HepG2 (cell line): ENCODE measurements around the gene GNA15. TPM values are rescaled to one million over a fixed set of nuclear protein-coding genes. Genes with fewer than 3 reads are reported as not detected.

Experiments used
- ATAC-seq: fragments of 200-7000 bp; cut with Tn5 transposase; 3 replicates; pipeline ENCODE4 v1.9.1; 2020; ENCODE audit warnings: mild to moderate bottlenecking, moderate library complexity
- BruUV-seq: library from RNA; stranded (reverse); fragments of 400-500 nt; replicated peaks from 2 replicates; lab custom pipeline; 2021; lab: Mats Ljungman, UMichigan
- CTCF ChIA-PET: fragments of 300-600 bp; formaldehyde crosslinking; extraction: SDS; loops from one replicate; lab custom pipeline; 2021; ENCODE audit warnings: low total read pairs, inconsistent platforms, low intra/inter-chr PET ratio; lab: Yijun Ruan, JAX
- POLR2A ChIA-PET: fragments of 350-600 bp; sonication (Branson Sonifier 250); formaldehyde crosslinking; loops from one replicate; lab custom pipeline; 2020; ENCODE audit warnings: antibody characterized with exemption, inconsistent platforms; lab: Yijun Ruan, JAX
- DNase-seq: peaks from one replicate; pipeline ENCODE4 v3.0.0-alpha.2; 2015; ENCODE audit warnings: low spot score
- FAIRE-seq: peaks from 3 replicates; lab custom pipeline; 2011; peaks lifted over from hg19 to GRCh38; lab: Jason Lieb, UNC
- H2AFZ ChIP-seq: one replicate; pipeline ENCODE4 v1.6.1; 2011; ENCODE audit warnings: low read length, inconsistent platforms
- H3K27ac ChIP-seq: fragments of 300-600 bp; 3 replicates; pipeline ENCODE4 v1.8.0; 2011; ENCODE audit warnings: mixed run types, mild to moderate bottlenecking, mixed read lengths, low read length, inconsistent platforms; ENCODE audit not compliant: insufficient read depth; ENCODE audit errors: extremely low read length
- H3K27me3 ChIP-seq, 2 experiments: fragments of 200-600 bp in 1 of 2; 2 replicates in 1 of 2; 3 replicates in 1 of 2; pipeline versions ENCODE4 v1.6.0 to v1.8.0; 2011; ENCODE audit warnings: low read length in 2 of 2, mild to moderate bottlenecking in 2 of 2, moderate library complexity in 2 of 2, inconsistent platforms in 1 of 2; ENCODE audit not compliant: insufficient read depth in 2 of 2, control insufficient read depth in 1 of 2
- H3K36me3 ChIP-seq, 2 experiments: fragments of 200-600 bp in 1 of 2; replicated peaks in 1 of 2; 2 replicates in 1 of 2; 3 replicates in 1 of 2; pipeline versions ENCODE4 v1.5.1 to v1.8.0; 2011; ENCODE audit warnings: low read length in 2 of 2, inconsistent platforms in 1 of 2; ENCODE audit not compliant: insufficient read depth in 2 of 2, control insufficient read depth in 1 of 2
- H3K4me1 ChIP-seq: 2 replicates; pipeline ENCODE4 v1.5.1; 2012; ENCODE audit warnings: low read length, inconsistent platforms; ENCODE audit not compliant: insufficient read depth
- H3K4me2 ChIP-seq: 2 replicates; pipeline ENCODE4 v1.6.0; 2011; ENCODE audit warnings: low read depth, low read length, inconsistent platforms
- H3K4me3 ChIP-seq, 3 experiments: fragments of 200-600 bp in 1 of 3; sonication (generic), shearing (Covaris generic) in 1 of 3; replicated peaks in 1 of 3; 2 replicates each; pipeline ENCODE4 v1.5.1; 2011 to 2016; ENCODE audit warnings: low read length in 3 of 3, inconsistent platforms in 2 of 3, low read depth in 2 of 3, mild to moderate bottlenecking in 2 of 3, control low read depth in 1 of 3, mixed read lengths in 1 of 3; ENCODE audit not compliant: insufficient read depth in 1 of 3
- H3K79me2 ChIP-seq: one replicate; pipeline ENCODE4 v1.6.1; 2011; ENCODE audit warnings: low read length, inconsistent platforms; ENCODE audit not compliant: insufficient read depth
- H3K9ac ChIP-seq: 2 replicates; pipeline ENCODE4 v1.6.0; 2011; ENCODE audit warnings: mild to moderate bottlenecking, low read depth, low read length, inconsistent platforms; ENCODE audit not compliant: insufficient read depth
- H3K9me3 ChIP-seq: 2 replicates; pipeline ENCODE4 v1.5.1; 2012; ENCODE audit warnings: mild to moderate bottlenecking, low read length
- H4K20me1 ChIP-seq: 2 replicates; pipeline ENCODE4 v1.6.0; 2011; ENCODE audit warnings: inconsistent platforms, mild to moderate bottlenecking, low read length, moderate library complexity; ENCODE audit not compliant: insufficient read depth
- AGO2 ChIP-seq: fragments of 200-400 bp; formaldehyde crosslinking; optimal IDR thresholded peaks from 2 replicates; pipeline ENCODE3; 2017; ENCODE audit warnings: mild to moderate bottlenecking, low read depth, low read length, moderate library complexity
- ARID4A ChIP-seq: sonication (generic); formaldehyde crosslinking; IDR thresholded peaks from 2 replicates; pipeline ENCODE4 v1.5.0; 2020; ENCODE audit warnings: mild to moderate bottlenecking, missing genetic modification reagents, borderline replicate concordance
- ESRRA ChIP-seq: sonication (generic); formaldehyde crosslinking; IDR thresholded peaks from 2 replicates; pipeline ENCODE4 v1.5.1; 2020; ENCODE audit warnings: mild to moderate bottlenecking, low read depth, missing genetic modification reagents
- FOXK2 ChIP-seq: fragments of 450-650 bp; IDR thresholded peaks from 2 replicates; pipeline ENCODE4 v1.6.1; 2016
- JUND ChIP-seq: sonication (generic); formaldehyde crosslinking; IDR thresholded peaks from 2 replicates; pipeline ENCODE4 v1.8.0; 2022; ENCODE audit warnings: mild to moderate bottlenecking, missing genetic modification reagents
- MXD4 ChIP-seq: IDR thresholded peaks from 2 replicates; pipeline ENCODE4 v1.6.1; 2016; ENCODE audit warnings: mild to moderate bottlenecking, missing biosample characterization, missing genetic modification reagents
- MXI1 ChIP-seq: IDR thresholded peaks from 3 replicates; pipeline ENCODE4 v1.6.1; 2012; ENCODE audit warnings: low read depth, low read length, inconsistent platforms, borderline replicate concordance
- PLRG1 ChIP-seq: fragments of 450-650 bp; conservative IDR thresholded peaks from 2 replicates; pipeline ENCODE4 v1.6.1; 2016
- SMARCC2 ChIP-seq: fragments of 450-650 bp; IDR thresholded peaks from 2 replicates; pipeline ENCODE4 v1.6.1; 2017; ENCODE audit warnings: antibody characterized with exemption, mild to moderate bottlenecking
- SSRP1 ChIP-seq: IDR thresholded peaks from 2 replicates; pipeline ENCODE4 v1.6.1; 2016; ENCODE audit warnings: control low read depth
- ZBTB7A ChIP-seq: sonication (generic); formaldehyde crosslinking; IDR thresholded peaks from 2 replicates; pipeline ENCODE4 v1.8.0; 2022; ENCODE audit warnings: mild to moderate bottlenecking, missing genetic modification reagents
- ZNF180 ChIP-seq: sonication (generic); formaldehyde crosslinking; IDR thresholded peaks from 2 replicates; pipeline ENCODE4 v1.4.0; 2020; ENCODE audit warnings: low read depth, missing genetic modification reagents, borderline replicate concordance
- ZNF224 ChIP-seq: sonication (generic); formaldehyde crosslinking; IDR thresholded peaks from 2 replicates; pipeline ENCODE4 v1.5.0; 2020; ENCODE audit warnings: mild to moderate bottlenecking, missing genetic modification reagents
- ZNF44 ChIP-seq: sonication (generic); formaldehyde crosslinking; IDR thresholded peaks from 2 replicates; pipeline ENCODE4 v1.5.1; 2020; ENCODE audit warnings: mild to moderate bottlenecking, missing genetic modification reagents
- ZNF598 ChIP-seq: sonication (generic); formaldehyde crosslinking; IDR thresholded peaks from 2 replicates; pipeline ENCODE4 v1.5.1; 2020; ENCODE audit warnings: mild to moderate bottlenecking, missing genetic modification reagents, borderline replicate concordance
- ZNF83 ChIP-seq: sonication (generic); formaldehyde crosslinking; IDR thresholded peaks from 2 replicates; pipeline ENCODE4 v1.4.0; 2020; ENCODE audit warnings: missing genetic modification reagents, mild to moderate bottlenecking, borderline replicate concordance
- WGBS: methylation state at CpG from one replicate; pipeline ENCODE4 v1.1.6; 2017; ENCODE audit warnings: low lambda C conversion rate; 5-methylcytosine and 5-hydroxymethylcytosine counted together
- in situ Hi-C: cut with HindIII; loops from 2 replicates; pipeline ENCODE4 v1.10.0; 2017; ENCODE audit warnings: low pct_unique_long_range_greater_than_20kb; ENCODE audit not compliant: extremely low pct_ligation_motif_present
- intact Hi-C: fragments of 100-400 bp; cut with micrococcal nuclease; formaldehyde crosslinking; loops from one replicate; pipeline ENCODE4 v1.10.0; 2022; ENCODE audit not compliant: unreplicated experiment
- polyA plus RNA-seq, 8 experiments: library from polyadenylated mRNA; depleted of rRNA in 3 of 8; stranded (reverse) in 7 of 8; unstranded in 1 of 8; fragments of >200 nt; fragmentation: Illumina TruSeq in 4 of 8; extraction: Trizol in 4 of 8; gene quantifications; 2 replicates each; pipeline versions ENCODE4 v1.2.1 to v1.2.3, GENCODE V29; 2011 to 2016; ENCODE audit warnings: low read depth in 4 of 8, missing spikeins in 1 of 8, mixed read lengths in 1 of 8; ENCODE audit not compliant: insufficient read depth in 1 of 8
- total RNA-seq, 5 experiments: library from RNA; depleted of rRNA; stranded (reverse); fragments of >200 nt; fragmentation: Illumina TruSeq; extraction: Trizol; gene quantifications; 2 replicates each; pipeline ENCODE4 v1.2.3, GENCODE V29; 2016; ENCODE audit warnings: low read depth in 1 of 5

GNA15 gene
- total and polyA plus RNA-seq, 2 of the 13 experiments (the other 11 are each of a cell fraction or from before 2014, with no cell fraction given), result not detected

DNA sequence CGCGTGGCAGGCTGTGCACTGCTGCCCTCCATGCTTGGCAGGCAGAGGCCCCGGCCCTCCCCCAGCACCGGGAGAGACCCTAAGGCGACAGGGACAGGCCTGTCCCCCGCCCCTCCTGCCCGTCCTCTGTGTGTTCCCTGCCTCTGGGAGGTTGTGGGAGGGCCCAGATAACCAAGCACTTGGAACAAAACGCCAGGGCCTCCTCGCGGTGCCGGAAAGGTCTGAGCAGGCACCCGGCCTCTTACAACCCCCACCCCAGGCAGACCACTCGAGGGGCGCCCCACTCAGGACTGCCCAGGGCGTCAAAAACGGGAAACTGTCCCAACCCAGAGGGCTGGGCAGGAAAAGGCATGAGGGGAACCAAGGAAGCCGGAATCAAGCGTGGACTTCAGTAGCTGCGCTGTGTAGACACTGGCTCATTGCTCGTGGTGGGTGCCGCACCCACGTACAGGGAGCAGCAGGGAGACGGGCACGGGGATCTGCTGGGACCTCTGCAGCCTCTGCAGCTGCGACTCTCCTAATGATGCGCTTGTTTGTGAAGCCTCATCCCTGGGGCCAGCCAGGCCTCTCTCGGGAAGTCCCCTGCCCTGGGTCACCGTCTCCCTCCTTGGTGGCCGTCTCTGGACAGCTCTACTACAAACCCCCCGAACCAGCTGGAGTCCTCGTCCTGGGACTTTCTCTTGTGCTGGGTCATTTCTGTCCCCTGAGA lies 21.7 kb upstream of the GNA15 start:
- in situ Hi-C loops (no loop called here), intact Hi-C loops (no loop called here)
- no peak for FAIRE-seq
- H3K4me3 ChIP-seq, result no peak overlapping the region
- H3K27me3 ChIP-seq, result no peaks in the 10 kb centered on the region
- peaks cover 10% of the 10 kb centered on the region for H3K79me2 ChIP-seq
- ATAC-seq, result no peak
- no peak overlapping the region for H3K27ac ChIP-seq
- ChIA-PET CTCF (no interaction called here), POLR2A (no interaction called here)
- no TSS peak for BruUV-seq
- H2AFZ ChIP-seq, result no peak overlapping the region
- H3K9me3 ChIP-seq, result no peaks in the 10 kb centered on the region
- peak; percentile 14 for TF ChIP-seq AGO2
- TF ChIP-seq ESRRA (CRISPR knock-in tag), result no peak
- peaks cover 8 to 27% of the 10 kb centered on the region in 2 experiments; a peak in 4 of 5 replicates for H3K36me3 ChIP-seq
- WGBS, result 95% methylated on average over 20 of the region's 31 CpGs
- no peak overlapping the region for H3K9ac ChIP-seq
- H3K4me1 ChIP-seq, result no peaks in the 10 kb centered on the region
- DNase-seq, result no peak
- no peak overlapping the region for H3K4me2 ChIP-seq
- H4K20me1 ChIP-seq, result peaks cover 7% of the 10 kb centered on the region; the same call in 1 of the 2 replicates

GRCh38 chr19:3114811-3115210 lies 21.0 kb upstream of the GNA15 start:
- no peaks in the 10 kb centered on the region for H3K9me3 ChIP-seq
- no peak overlapping the region for H3K4me2 ChIP-seq
- DNase-seq, result no peak
- no TSS peak for BruUV-seq
- ATAC-seq, result no peak
- FAIRE-seq, result no peak
- peaks cover 8% of the 10 kb centered on the region for H3K79me2 ChIP-seq
- peaks cover 10 to 27% of the 10 kb centered on the region in 2 experiments; a peak in 4 of 5 replicates for H3K36me3 ChIP-seq
- no peak overlapping the region for H2AFZ ChIP-seq
- no peak overlapping the region for H3K4me3 ChIP-seq
- H3K4me1 ChIP-seq, result no peaks in the 10 kb centered on the region
- intact Hi-C loops, result no loop called here
- no peak overlapping the region for H3K9ac ChIP-seq
- POLR2A ChIA-PET, result no interaction called here
- no peaks in the 10 kb centered on the region for H3K27me3 ChIP-seq
- in situ Hi-C loops, result no loop called here
- WGBS, result 98% methylated on average over 26 of the region's 29 CpGs
- CTCF ChIA-PET, result no interaction called here
- no peak overlapping the region for H3K27ac ChIP-seq
- H4K20me1 ChIP-seq, result peaks cover 5% of the 10 kb centered on the region; the same call in 1 of the 2 replicates
- no peak for TF ChIP-seq PLRG1
- no peak for TF ChIP-seq ZNF224 (CRISPR knock-in tag)
- no peak for TF ChIP-seq ZNF598
- no peak for TF ChIP-seq ZNF83 (CRISPR knock-in tag)
- no peak for TF ChIP-seq MXI1
- TF ChIP-seq ZBTB7A (CRISPR knock-in tag), result no peak
- no peak for TF ChIP-seq MXD4 (CRISPR knock-in tag)
- no peak for TF ChIP-seq ARID4A
- TF ChIP-seq FOXK2, result no peak
- TF ChIP-seq JUND (CRISPR knock-in tag), result no peak
- TF ChIP-seq SMARCC2, result no peak
- TF ChIP-seq SSRP1 (CRISPR knock-in tag), result no peak
- no peak for TF ChIP-seq ZNF180 (CRISPR knock-in tag)
- TF ChIP-seq ZNF44 (CRISPR knock-in tag), result no peak
